GM23338 (cell line): ENCODE measurements around the gene OAS2. TPM values are rescaled to one million over a fixed set of nuclear protein-coding genes. Genes with fewer than 3 reads are reported as not detected.

Experiments
- ATAC-seq: fragments of 200-7000 bp; cut with Tn5 transposase; 3 replicates; pipeline ENCODE4 v1.9.1; 2020
- DNase-seq: peaks from one replicate; pipeline ENCODE4 v3.0.0-alpha.2; 2015; ENCODE audit warnings: low spot score
- H2AFZ ChIP-seq: fragments of 200-600 bp; sonication (generic); 2 replicates; pipeline ENCODE4 v1.8.0; 2016; ENCODE audit warnings: antibody characterized with exemption, mild to moderate bottlenecking, moderate library complexity
- H3F3A ChIP-seq: fragments of 200-600 bp; sonication (generic); replicated peaks from 2 replicates; pipeline ENCODE4 v1.8.0; 2017; ENCODE audit warnings: antibody characterized with exemption, mixed run types, low read depth
- H3K27ac ChIP-seq: fragments of 200-600 bp; sonication (generic); 2 replicates; pipeline ENCODE4 v1.6.1; 2016; ENCODE audit warnings: low read depth
- H3K27me3 ChIP-seq: fragments of 200-600 bp; sonication (generic); 2 replicates; pipeline ENCODE4 v1.8.0; 2016; ENCODE audit warnings: mild to moderate bottlenecking, mixed run types, moderate library complexity; ENCODE audit not compliant: insufficient read depth
- H3K36me3 ChIP-seq: fragments of 200-600 bp; sonication (generic); 2 replicates; pipeline ENCODE4 v1.8.0; 2016; ENCODE audit warnings: mild to moderate bottlenecking; ENCODE audit not compliant: insufficient read depth
- H3K4me1 ChIP-seq: fragments of 200-600 bp; sonication (generic); 2 replicates; pipeline ENCODE4 v1.8.0; 2016; ENCODE audit warnings: mild to moderate bottlenecking, moderate library complexity; ENCODE audit not compliant: insufficient read depth
- H3K4me2 ChIP-seq: fragments of 200-600 bp; sonication (generic); 2 replicates; pipeline ENCODE4 v1.7.1; 2017; ENCODE audit warnings: mixed run types
- H3K4me3 ChIP-seq: fragments of 200-600 bp; sonication (generic); 2 replicates; pipeline ENCODE4 v1.6.1; 2016; ENCODE audit warnings: mixed run types
- H3K79me2 ChIP-seq: fragments of 200-600 bp; sonication (generic); replicated peaks from 2 replicates; pipeline ENCODE4 v1.8.0; 2017; ENCODE audit warnings: mild to moderate bottlenecking; ENCODE audit not compliant: insufficient read depth
- H3K9me2 ChIP-seq: fragments of 200-600 bp; sonication (generic); 2 replicates; pipeline ENCODE4 v1.8.0; 2017; ENCODE audit not compliant: insufficient read depth
- H4K20me1 ChIP-seq: fragments of 200-600 bp; sonication (generic); replicated peaks from 2 replicates; pipeline ENCODE4 v1.8.0; 2017; ENCODE audit warnings: mild to moderate bottlenecking; ENCODE audit not compliant: insufficient read depth
- H3K27ac Mint-ChIP-seq: 2 replicates; pipeline ENCODE4 v1.8.0; 2020; ENCODE audit warnings: inconsistent platforms, mild to moderate bottlenecking, moderate library complexity, mixed read lengths
- H3K27me3 Mint-ChIP-seq: 3 replicates; pipeline ENCODE4 v1.8.0; 2022; ENCODE audit warnings: low read depth, mild to moderate bottlenecking, moderate library complexity, mixed read lengths, inconsistent platforms; ENCODE audit not compliant: insufficient read depth, poor library complexity
- H3K36me3 Mint-ChIP-seq: 3 replicates; pipeline ENCODE4 v1.8.0; 2021; ENCODE audit warnings: low read depth, mild to moderate bottlenecking, inconsistent platforms, moderate library complexity, mixed read lengths
- H3K4me1 Mint-ChIP-seq: 3 replicates; pipeline ENCODE4 v1.8.0; 2020; ENCODE audit warnings: mild to moderate bottlenecking, inconsistent platforms, mixed read lengths
- H3K4me3 Mint-ChIP-seq: 3 replicates; pipeline ENCODE4 v1.8.0; 2021; ENCODE audit warnings: moderate library complexity, mild to moderate bottlenecking, inconsistent platforms, mixed read lengths
- H3K9me3 Mint-ChIP-seq: 3 replicates; pipeline ENCODE4 v1.8.0; 2020; ENCODE audit warnings: moderate library complexity, mild to moderate bottlenecking, inconsistent platforms, mixed read lengths
- EZH2phosphoT487 ChIP-seq: fragments of 200-600 bp; sonication (generic); IDR thresholded peaks from one replicate; pipeline ENCODE4 v1.8.1; 2018; ENCODE audit warnings: antibody characterized with exemption; ENCODE audit not compliant: unreplicated experiment
- STAT1 ChIP-seq: IDR thresholded peaks from one replicate; pipeline ENCODE4 v1.6.1; 2016; ENCODE audit warnings: antibody characterized with exemption; ENCODE audit not compliant: unreplicated experiment
- ZNF114 ChIP-seq: fragments of 250-450 bp; sonication (Bioruptor Pico); IDR thresholded peaks from 2 replicates; pipeline ENCODE4 v1.5.0; 2020; ENCODE audit warnings: mild to moderate bottlenecking, moderate library complexity
- polyA plus RNA-seq: library from polyadenylated mRNA; unstranded; fragments of >200 nt; fragmentation: Nextera tagmentation; extraction: Ambion mirVana; gene quantifications from 2 replicates; pipeline ENCODE4 v1.2.1, GENCODE V29; 2016
- total RNA-seq: library from RNA; depleted of rRNA; stranded (reverse); fragments of >200 nt; shearing (Covaris generic); gene quantifications from 2 replicates; pipeline ENCODE4 v1.2.3, GENCODE V29; 2014
- TF ChIP-seq, protein P1 (sequence below): fragments of 250-450 bp; sonication (Bioruptor Pico); IDR thresholded peaks from 2 replicates; pipeline ENCODE4 v1.5.0; 2020; ENCODE audit warnings: mild to moderate bottlenecking, moderate library complexity
- TF ChIP-seq, protein P2 (sequence below): IDR thresholded peaks from 2 replicates; pipeline ENCODE4 v1.6.1; 2016; ENCODE audit warnings: antibody characterized with exemption
- TF ChIP-seq, protein P3 (sequence below): IDR thresholded peaks from one replicate; pipeline ENCODE4 v1.6.1; 2018; ENCODE audit warnings: antibody characterized with exemption; ENCODE audit not compliant: unreplicated experiment

The OAS2 gene
- total and polyA plus RNA-seq, 2 experiments from 2014 or later = 0.10 TPM; not detected in 1

DNA sequence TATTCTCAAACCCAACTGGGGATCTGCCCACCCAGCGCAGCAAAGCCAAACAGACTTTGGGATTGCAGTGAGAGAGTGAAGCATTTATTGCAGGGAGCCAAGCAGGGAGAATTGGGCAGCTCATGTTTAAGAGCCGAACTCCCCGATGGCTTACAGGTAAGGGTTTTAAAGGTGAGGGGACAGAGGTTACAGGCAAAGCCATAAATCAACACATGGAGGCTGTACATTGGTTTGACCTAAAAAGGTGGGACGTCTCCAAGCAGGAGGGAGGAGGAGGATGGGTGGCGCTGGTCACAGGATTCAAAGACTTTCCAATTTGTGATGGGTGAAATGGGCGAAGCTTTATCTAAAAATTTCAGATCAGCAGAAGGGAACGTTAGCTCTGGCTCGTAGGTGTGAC is 18.2 kb downstream of the OAS2 start:
- no peak for DNase-seq
- H3K36me3 Mint-ChIP-seq = no peaks in the 10 kb centered on the region

More for the DNA sequence above, 18.2 kb downstream of the OAS2 start:
- H3K4me3 Mint-ChIP-seq = no peak overlapping the region
- H3K27me3 Mint-ChIP-seq = peaks cover 2% of the 10 kb centered on the region
- Histone ChIP-seq H3K36me3 (no peaks in the 10 kb centered on the region), H3K4me2 (no peak overlapping the region), H3K9me2 (no peaks in the 10 kb centered on the region), H3F3A (no peaks in the 10 kb centered on the region), H4K20me1 (no peaks in the 10 kb centered on the region), H3K27me3 (no peaks in the 10 kb centered on the region), H3K27ac (no peak overlapping the region), H2AFZ (no peak overlapping the region), H3K4me1 (0 out of 2 replicates have a peak, but pooled peaks cover 2% of the 10 kb centered on the region), H3K79me2 (no peaks in the 10 kb centered on the region), H3K4me3 (no peak overlapping the region)
- ATAC-seq = no peak
- no peak overlapping the region for H3K27ac Mint-ChIP-seq
- H3K9me3 Mint-ChIP-seq = peaks cover 3% of the 10 kb centered on the region; the same call in 2 of the 3 replicates
- H3K4me1 Mint-ChIP-seq = no peaks in the 10 kb centered on the region
- TF ChIP-seq, protein P1, sequence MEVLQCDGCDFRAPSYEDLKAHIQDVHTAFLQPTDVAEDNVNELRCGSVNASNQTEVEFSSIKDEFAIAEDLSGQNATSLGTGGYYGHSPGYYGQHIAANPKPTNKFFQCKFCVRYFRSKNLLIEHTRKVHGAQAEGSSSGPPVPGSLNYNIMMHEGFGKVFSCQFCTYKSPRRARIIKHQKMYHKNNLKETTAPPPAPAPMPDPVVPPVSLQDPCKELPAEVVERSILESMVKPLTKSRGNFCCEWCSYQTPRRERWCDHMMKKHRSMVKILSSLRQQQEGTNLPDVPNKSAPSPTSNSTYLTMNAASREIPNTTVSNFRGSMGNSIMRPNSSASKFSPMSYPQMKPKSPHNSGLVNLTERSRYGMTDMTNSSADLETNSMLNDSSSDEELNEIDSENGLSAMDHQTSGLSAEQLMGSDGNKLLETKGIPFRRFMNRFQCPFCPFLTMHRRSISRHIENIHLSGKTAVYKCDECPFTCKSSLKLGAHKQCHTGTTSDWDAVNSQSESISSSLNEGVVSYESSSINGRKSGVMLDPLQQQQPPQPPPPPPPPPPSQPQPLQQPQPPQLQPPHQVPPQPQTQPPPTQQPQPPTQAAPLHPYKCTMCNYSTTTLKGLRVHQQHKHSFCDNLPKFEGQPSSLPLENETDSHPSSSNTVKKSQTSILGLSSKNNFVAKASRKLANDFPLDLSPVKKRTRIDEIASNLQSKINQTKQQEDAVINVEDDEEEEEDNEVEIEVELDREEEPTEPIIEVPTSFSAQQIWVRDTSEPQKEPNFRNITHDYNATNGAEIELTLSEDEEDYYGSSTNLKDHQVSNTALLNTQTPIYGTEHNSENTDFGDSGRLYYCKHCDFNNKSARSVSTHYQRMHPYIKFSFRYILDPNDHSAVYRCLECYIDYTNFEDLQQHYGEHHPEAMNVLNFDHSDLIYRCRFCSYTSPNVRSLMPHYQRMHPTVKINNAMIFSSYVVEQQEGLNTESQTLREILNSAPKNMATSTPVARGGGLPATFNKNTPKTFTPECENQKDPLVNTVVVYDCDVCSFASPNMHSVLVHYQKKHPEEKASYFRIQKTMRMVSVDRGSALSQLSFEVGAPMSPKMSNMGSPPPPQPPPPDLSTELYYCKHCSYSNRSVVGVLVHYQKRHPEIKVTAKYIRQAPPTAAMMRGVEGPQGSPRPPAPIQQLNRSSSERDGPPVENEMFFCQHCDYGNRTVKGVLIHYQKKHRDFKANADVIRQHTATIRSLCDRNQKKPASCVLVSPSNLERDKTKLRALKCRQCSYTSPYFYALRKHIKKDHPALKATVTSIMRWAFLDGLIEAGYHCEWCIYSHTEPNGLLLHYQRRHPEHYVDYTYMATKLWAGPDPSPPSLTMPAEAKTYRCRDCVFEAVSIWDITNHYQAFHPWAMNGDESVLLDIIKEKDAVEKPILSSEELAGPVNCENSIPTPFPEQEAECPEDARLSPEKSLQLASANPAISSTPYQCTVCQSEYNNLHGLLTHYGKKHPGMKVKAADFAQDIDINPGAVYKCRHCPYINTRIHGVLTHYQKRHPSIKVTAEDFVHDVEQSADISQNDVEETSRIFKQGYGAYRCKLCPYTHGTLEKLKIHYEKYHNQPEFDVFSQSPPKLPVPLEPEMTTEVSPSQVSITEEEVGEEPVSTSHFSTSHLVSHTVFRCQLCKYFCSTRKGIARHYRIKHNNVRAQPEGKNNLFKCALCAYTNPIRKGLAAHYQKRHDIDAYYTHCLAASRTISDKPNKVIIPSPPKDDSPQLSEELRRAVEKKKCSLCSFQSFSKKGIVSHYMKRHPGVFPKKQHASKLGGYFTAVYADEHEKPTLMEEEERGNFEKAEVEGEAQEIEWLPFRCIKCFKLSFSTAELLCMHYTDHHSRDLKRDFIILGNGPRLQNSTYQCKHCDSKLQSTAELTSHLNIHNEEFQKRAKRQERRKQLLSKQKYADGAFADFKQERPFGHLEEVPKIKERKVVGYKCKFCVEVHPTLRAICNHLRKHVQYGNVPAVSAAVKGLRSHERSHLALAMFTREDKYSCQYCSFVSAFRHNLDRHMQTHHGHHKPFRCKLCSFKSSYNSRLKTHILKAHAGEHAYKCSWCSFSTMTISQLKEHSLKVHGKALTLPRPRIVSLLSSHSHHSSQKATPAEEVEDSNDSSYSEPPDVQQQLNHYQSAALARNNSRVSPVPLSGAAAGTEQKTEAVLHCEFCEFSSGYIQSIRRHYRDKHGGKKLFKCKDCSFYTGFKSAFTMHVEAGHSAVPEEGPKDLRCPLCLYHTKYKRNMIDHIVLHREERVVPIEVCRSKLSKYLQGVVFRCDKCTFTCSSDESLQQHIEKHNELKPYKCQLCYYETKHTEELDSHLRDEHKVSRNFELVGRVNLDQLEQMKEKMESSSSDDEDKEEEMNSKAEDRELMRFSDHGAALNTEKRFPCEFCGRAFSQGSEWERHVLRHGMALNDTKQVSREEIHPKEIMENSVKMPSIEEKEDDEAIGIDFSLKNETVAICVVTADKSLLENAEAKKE = no peak
- TF ChIP-seq ZNF114 (CRISPR knock-in tag) (no peak), EZH2phosphoT487 (no peak), STAT1 (no peak)
- TF ChIP-seq, protein P2, sequence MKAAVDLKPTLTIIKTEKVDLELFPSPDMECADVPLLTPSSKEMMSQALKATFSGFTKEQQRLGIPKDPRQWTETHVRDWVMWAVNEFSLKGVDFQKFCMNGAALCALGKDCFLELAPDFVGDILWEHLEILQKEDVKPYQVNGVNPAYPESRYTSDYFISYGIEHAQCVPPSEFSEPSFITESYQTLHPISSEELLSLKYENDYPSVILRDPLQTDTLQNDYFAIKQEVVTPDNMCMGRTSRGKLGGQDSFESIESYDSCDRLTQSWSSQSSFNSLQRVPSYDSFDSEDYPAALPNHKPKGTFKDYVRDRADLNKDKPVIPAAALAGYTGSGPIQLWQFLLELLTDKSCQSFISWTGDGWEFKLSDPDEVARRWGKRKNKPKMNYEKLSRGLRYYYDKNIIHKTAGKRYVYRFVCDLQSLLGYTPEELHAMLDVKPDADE = no peak
- TF ChIP-seq, protein P3, sequence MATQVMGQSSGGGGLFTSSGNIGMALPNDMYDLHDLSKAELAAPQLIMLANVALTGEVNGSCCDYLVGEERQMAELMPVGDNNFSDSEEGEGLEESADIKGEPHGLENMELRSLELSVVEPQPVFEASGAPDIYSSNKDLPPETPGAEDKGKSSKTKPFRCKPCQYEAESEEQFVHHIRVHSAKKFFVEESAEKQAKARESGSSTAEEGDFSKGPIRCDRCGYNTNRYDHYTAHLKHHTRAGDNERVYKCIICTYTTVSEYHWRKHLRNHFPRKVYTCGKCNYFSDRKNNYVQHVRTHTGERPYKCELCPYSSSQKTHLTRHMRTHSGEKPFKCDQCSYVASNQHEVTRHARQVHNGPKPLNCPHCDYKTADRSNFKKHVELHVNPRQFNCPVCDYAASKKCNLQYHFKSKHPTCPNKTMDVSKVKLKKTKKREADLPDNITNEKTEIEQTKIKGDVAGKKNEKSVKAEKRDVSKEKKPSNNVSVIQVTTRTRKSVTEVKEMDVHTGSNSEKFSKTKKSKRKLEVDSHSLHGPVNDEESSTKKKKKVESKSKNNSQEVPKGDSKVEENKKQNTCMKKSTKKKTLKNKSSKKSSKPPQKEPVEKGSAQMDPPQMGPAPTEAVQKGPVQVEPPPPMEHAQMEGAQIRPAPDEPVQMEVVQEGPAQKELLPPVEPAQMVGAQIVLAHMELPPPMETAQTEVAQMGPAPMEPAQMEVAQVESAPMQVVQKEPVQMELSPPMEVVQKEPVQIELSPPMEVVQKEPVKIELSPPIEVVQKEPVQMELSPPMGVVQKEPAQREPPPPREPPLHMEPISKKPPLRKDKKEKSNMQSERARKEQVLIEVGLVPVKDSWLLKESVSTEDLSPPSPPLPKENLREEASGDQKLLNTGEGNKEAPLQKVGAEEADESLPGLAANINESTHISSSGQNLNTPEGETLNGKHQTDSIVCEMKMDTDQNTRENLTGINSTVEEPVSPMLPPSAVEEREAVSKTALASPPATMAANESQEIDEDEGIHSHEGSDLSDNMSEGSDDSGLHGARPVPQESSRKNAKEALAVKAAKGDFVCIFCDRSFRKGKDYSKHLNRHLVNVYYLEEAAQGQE = no peak
